GM12872 (cell line): ENCODE measurements around the gene DNPEP.

Experiments used
- CTCF ChIP-seq: IDR thresholded peaks from 3 replicates; pipeline ENCODE4 v1.5.1; 2011; ENCODE audit warnings: low read depth, mild to moderate bottlenecking, low read length, moderate library complexity; ENCODE audit not compliant: insufficient read depth

DNPEP gene

GRCh38 chr2:219417374-219417773, 29.7 kb upstream of the DNPEP start:
- TF ChIP-seq CTCF, result no peak

- no peak for TF ChIP-seq CTCF
Observed at GRCh38 chr2:219416938-219417337, 29.2 kb upstream of the DNPEP start.

GRCh38 chr2:219416235-219416602, 28.5 kb upstream of the DNPEP start:
- TF ChIP-seq CTCF, result no peak

GRCh38 chr2:219415580-219416234, 28.0 kb upstream of the DNPEP start:
- no peak for TF ChIP-seq CTCF

- no peak for TF ChIP-seq CTCF
Observed at GRCh38 chr2:219414857-219415256, 27.1 kb upstream of the DNPEP start.

GRCh38 chr2:219410390-219410789, 22.7 kb upstream of the DNPEP start:
- no peak for TF ChIP-seq CTCF

GRCh38 chr2:219409619-219410018, 21.9 kb upstream of the DNPEP start:
- no peak for TF ChIP-seq CTCF
